Upper lobe of right lung (tissue), 1 donor: ENCODE measurements around the gene DNAH12. TPM values are rescaled to one million over a fixed set of nuclear protein-coding genes. Genes with fewer than 3 reads are reported as not detected.
"Not testable (repeated sequence)": the region's sequence is repeated elsewhere in the genome, so short reads cannot be mapped to it uniquely, and the experiment has no call there.

Source experiments
- ATAC-seq: fragments of 200-7000 bp; cut with Tn5 transposase; one replicate; pipeline ENCODE4 v1.9.1; 2020; ENCODE audit warnings: mild to moderate bottlenecking, moderate library complexity
- DNase-seq: peaks from one replicate; pipeline ENCODE4 v3.0.0-alpha.2; 2020
- H3K27ac ChIP-seq: fragments of 200-600 bp; one replicate; pipeline ENCODE4 v1.8.0; 2022
- H3K27me3 ChIP-seq: fragments of 200-600 bp; one replicate; pipeline ENCODE4 v1.8.0; 2022; ENCODE audit warnings: mild to moderate bottlenecking
- H3K36me3 ChIP-seq: fragments of 200-600 bp; one replicate; pipeline ENCODE4 v1.8.0; 2022
- H3K4me1 ChIP-seq: fragments of 200-600 bp; one replicate; pipeline ENCODE4 v1.8.0; 2022
- H3K4me3 ChIP-seq: fragments of 200-600 bp; one replicate; pipeline ENCODE4 v1.8.0; 2022; ENCODE audit warnings: mild to moderate bottlenecking
- H3K9me3 ChIP-seq: fragments of 200-600 bp; one replicate; pipeline ENCODE4 v1.8.0; 2022
- intact Hi-C: fragments of 100-400 bp; cut with DNase I; formaldehyde crosslinking; loops from one replicate; pipeline ENCODE4 v1.11.0; 2022
- total RNA-seq: library from RNA; stranded (reverse); fragmentation: NEBNext Ultra II Directional; extraction: Animal tissue kit (Norgen Biotek cat#: 25700); gene quantifications from one replicate; pipeline ENCODE4 v1.2.1, GENCODE V29; 2021
- TF ChIP-seq, protein P1 (sequence below): fragments of 200-600 bp; IDR thresholded peaks from one replicate; pipeline ENCODE4 v1.8.0; 2022; ENCODE audit warnings: antibody characterized with exemption
- donor health status: DM: no; HTN: yes; CAD: no; lungs with severe emphysema.

The DNAH12 gene
- total RNA-seq, 1 donor from 2014 or later = 0.52 TPM

DNA sequence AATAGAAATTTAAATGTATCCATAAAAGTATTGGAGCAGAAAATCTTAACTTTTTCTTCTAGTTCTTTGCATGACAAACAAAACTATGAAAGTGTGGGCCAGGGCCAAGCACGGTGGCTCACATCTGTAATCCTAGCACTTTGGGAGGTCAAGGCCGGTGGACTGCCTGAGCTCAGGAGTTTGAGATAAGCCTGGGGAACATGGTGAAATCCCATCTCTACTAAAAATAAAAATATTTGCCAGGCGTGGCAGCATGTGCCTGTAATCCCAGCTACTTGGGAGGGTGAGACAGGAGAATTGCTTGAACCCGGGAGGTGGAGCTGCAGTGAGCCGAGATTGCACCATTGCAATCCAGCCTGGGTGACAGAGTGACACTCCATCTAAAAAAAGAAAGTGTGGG is 158.6 kb downstream of the DNAH12 start:
- intact Hi-C loops = no loop called here
- Histone ChIP-seq H3K4me3 (no peak overlapping the region), H3K9me3 (no peaks in the 10 kb centered on the region), H3K27me3 (no peaks in the 10 kb centered on the region), H3K27ac (no peak overlapping the region), H3K4me1 (no peaks in the 10 kb centered on the region), H3K36me3 (no peaks in the 10 kb centered on the region)
- no peak for DNase-seq
- TF ChIP-seq, protein P1, sequence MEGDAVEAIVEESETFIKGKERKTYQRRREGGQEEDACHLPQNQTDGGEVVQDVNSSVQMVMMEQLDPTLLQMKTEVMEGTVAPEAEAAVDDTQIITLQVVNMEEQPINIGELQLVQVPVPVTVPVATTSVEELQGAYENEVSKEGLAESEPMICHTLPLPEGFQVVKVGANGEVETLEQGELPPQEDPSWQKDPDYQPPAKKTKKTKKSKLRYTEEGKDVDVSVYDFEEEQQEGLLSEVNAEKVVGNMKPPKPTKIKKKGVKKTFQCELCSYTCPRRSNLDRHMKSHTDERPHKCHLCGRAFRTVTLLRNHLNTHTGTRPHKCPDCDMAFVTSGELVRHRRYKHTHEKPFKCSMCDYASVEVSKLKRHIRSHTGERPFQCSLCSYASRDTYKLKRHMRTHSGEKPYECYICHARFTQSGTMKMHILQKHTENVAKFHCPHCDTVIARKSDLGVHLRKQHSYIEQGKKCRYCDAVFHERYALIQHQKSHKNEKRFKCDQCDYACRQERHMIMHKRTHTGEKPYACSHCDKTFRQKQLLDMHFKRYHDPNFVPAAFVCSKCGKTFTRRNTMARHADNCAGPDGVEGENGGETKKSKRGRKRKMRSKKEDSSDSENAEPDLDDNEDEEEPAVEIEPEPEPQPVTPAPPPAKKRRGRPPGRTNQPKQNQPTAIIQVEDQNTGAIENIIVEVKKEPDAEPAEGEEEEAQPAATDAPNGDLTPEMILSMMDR = no peak
- no peak for ATAC-seq

DNA sequence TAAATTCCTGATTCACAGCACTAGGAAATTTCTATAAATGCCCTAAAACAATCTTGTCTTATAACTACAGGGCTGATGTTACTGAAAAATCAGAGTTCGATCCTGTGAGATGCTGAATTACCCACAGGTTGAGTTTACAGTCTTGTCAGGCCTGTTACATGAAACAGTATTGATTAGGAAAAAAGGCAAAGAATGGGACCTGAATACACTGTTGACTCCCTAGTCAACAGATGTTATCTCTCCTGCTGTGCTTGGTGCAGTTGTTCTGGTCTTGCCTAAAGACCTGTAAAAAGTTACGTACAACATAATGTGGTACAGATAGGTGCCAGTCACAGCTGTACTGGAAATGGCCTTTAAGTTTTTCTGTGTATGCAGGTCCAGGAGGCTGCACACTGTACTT is 160.3 kb downstream of the DNAH12 start:
- Histone ChIP-seq H3K36me3 (no peaks in the 10 kb centered on the region), H3K27me3 (no peaks in the 10 kb centered on the region), H3K4me1 (no peaks in the 10 kb centered on the region), H3K4me3 (no peak overlapping the region), H3K27ac (no peak overlapping the region), H3K9me3 (no peaks in the 10 kb centered on the region)
- no peak for DNase-seq
- ATAC-seq = no peak
- intact Hi-C loops = no loop called here
- TF ChIP-seq, protein P1 = no peak

DNA sequence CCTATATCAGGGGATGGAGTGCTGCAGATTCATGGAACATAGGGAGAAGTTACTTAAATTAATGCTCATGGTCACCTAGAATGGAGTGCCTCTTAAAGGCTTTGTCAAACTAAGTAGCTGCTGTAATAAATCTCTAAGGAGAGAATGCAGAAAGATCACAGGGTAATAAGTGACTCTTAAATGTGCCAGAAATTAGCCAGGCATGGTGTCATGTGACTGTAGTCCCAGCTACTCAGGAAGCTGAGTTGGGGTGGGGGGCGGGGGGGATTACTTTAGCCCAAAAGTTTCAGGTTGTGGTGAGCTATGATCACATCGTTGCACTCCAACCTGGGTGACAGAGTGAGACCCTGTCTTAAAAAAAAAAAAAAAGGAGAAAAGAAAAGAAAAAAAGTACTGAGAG is 160.7 kb downstream of the DNAH12 start:
- ATAC-seq = no peak
- H3K27ac ChIP-seq = no peak overlapping the region
- intact Hi-C loops = no loop called here

DNA sequence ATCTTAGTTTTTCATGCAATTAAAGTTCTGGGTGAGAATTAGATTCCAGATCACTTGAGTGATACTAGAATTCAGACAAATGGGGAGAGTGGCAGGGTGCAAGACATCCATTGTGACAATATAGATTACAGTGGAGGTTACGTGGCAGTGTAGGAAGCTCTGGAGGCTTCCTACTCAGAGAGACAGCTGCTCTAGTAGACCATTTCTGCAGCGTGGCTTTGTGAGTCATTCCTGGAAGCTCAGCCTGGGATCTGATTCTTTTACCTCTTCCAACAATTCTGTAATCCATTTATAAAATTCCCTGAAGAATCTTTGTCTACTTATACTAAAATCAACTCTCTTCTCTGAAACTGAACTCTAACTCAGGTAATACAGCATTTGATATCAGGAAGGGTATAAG is 161.2 kb downstream of the DNAH12 start:
- no peak for DNase-seq
- Histone ChIP-seq H3K4me3 (no peak overlapping the region), H3K9me3 (no peaks in the 10 kb centered on the region), H3K27ac (no peak overlapping the region), H3K4me1 (no peaks in the 10 kb centered on the region), H3K36me3 (no peaks in the 10 kb centered on the region), H3K27me3 (no peaks in the 10 kb centered on the region)
- intact Hi-C loops = no loop called here
- ATAC-seq = no peak
- TF ChIP-seq, protein P1 = no peak

More for the DNA sequence above, 160.7 kb downstream of the DNAH12 start:
- Histone ChIP-seq H3K27me3 (no peaks in the 10 kb centered on the region), H3K36me3 (no peaks in the 10 kb centered on the region), H3K4me1 (no peaks in the 10 kb centered on the region), H3K4me3 (no peak overlapping the region), H3K9me3 (no peaks in the 10 kb centered on the region)
- TF ChIP-seq, protein P1 = no peak
- no peak for DNase-seq

DNA sequence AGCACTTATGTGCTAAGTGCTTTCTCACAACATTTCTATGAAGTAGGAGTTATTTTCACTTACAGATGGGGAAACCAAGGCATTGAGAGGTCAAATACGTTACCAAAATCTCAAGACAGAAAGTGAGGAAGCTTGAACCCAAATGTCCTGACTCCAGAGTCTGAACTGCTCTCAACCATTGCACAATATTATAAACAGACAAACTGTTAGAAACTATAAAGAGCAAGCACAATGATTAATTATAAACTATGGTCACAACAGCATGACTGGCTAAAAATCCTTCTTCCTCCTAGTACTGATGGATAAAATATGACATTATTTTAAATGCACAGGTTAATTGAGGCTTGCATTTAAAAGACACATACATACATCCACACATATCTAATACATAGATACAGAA is 173.8 kb downstream of the DNAH12 start:
- ATAC-seq (no peak), DNase-seq (no peak)
- Histone ChIP-seq H3K4me1 (no peaks in the 10 kb centered on the region), H3K9me3 (no peaks in the 10 kb centered on the region), H3K36me3 (no peaks in the 10 kb centered on the region), H3K27ac (no peak overlapping the region), H3K27me3 (no peaks in the 10 kb centered on the region), H3K4me3 (no peak overlapping the region)
- intact Hi-C loops = no loop called here
- TF ChIP-seq, protein P1 = no peak

DNA sequence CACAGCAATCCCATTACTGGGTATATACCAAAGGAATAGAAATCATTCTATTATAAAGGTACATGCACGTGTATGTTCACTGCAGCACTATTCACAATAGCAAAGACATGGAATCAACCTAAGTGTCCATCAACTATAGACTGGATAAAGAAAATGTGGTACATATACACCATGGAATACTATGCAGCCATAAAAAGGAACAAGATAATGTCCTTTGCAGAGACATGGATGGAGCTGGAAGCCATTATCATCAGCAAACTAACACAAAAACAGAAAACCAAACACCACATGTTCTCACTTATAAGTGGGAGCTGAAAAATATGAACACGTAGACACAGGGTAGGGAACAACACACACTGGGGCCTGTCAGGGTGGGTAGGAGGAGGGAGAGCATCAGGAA is 179.1 kb downstream of the DNAH12 start:
- ATAC-seq, DNase-seq, H3K27me3 ChIP-seq, H3K4me3 ChIP-seq, H3K9me3 ChIP-seq, intact Hi-C loops, H3K4me1 ChIP-seq, H3K27ac ChIP-seq, H3K36me3 ChIP-seq: not testable (repeated sequence)

DNA sequence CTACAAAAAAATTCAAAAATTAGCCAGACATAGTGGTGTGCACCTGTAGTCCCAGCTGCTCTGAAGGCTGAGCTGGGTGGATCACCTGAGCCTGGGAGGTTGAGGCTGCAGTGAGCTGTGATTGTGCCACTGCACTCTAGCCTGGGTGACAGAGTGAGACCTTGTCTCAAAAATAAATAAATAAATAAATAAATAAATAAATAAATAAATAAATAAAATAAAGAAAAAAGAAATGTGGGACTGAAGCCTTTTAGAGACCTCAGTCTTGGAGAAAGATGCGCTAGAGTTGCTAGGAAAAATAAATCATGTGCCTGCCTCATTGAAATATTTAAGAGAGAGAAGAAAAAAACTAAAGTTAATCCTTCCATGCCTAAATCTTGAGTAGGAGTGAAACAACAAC is 187.9 kb downstream of the DNAH12 start:
- H3K27ac ChIP-seq, H3K27me3 ChIP-seq, H3K36me3 ChIP-seq, ATAC-seq, H3K4me3 ChIP-seq, DNase-seq, intact Hi-C loops, H3K9me3 ChIP-seq, H3K4me1 ChIP-seq: not testable (repeated sequence)
